ENCODE measurements around the gene PKN3.
A peak's percentile ranks its signal among the peaks of the same experiment; 100 is the strongest.

PKN3 gene

DNA sequence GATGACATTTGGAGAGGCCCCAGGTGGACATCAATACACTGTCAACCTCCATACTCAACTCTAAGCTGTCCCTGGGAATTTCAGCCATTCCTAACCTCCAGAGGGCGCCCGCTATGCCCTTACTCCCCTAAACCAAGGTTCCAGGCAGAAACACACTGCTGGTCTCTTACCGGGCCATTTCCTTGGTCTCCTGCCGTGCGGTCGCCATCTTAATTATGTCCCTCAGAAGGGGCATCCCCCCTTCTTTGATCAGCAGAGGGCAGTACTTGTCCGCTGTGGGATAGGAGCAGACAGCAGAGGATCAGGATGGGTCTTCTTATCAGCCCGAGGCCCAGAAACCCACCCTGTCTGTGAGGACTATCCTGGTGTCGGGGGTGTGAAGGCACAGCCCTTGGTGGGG lies 31.0 kb downstream of the PKN3 start:
- peaks cover 32% of the 10 kb centered on the region for H3K36me3 ChIP-seq
- peak overlapping the region; percentile 50 for H3K27ac ChIP-seq

DNA sequence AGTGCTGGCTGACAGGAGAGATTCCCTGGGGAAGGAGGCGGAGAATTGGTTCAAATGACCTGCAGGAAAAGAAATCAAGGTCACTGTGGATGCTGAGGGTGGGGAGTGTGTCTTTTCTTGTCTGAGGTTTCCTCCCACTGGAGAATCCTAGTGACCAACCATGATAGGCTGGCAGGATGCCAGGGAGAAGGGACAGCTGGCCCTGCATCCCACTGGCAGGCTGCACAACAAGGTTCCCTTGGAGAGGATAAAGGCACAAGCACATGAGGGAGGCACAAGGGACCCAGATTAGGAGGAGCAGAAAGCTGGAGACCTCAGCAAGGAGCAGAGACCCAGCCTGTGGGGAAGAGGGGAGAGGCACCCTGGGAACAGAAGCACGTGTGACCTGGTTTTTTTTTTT lies 33.1 kb downstream of the PKN3 start:
- TF ChIP-seq, protein P1, sequence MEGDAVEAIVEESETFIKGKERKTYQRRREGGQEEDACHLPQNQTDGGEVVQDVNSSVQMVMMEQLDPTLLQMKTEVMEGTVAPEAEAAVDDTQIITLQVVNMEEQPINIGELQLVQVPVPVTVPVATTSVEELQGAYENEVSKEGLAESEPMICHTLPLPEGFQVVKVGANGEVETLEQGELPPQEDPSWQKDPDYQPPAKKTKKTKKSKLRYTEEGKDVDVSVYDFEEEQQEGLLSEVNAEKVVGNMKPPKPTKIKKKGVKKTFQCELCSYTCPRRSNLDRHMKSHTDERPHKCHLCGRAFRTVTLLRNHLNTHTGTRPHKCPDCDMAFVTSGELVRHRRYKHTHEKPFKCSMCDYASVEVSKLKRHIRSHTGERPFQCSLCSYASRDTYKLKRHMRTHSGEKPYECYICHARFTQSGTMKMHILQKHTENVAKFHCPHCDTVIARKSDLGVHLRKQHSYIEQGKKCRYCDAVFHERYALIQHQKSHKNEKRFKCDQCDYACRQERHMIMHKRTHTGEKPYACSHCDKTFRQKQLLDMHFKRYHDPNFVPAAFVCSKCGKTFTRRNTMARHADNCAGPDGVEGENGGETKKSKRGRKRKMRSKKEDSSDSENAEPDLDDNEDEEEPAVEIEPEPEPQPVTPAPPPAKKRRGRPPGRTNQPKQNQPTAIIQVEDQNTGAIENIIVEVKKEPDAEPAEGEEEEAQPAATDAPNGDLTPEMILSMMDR (IDR thresholded peaks at IDR 0.05; ENCODE audit: low read depth, low read length): no peak

More for the DNA sequence above, 31.0 kb downstream of the PKN3 start:
- Histone ChIP-seq H3K9me3 (ENCODE audit: severe bottlenecking) (no peaks in the 10 kb centered on the region), H3K27me3 (ENCODE audit: insufficient read depth, low read depth, severe bottlenecking) (no peaks in the 10 kb centered on the region), H3K4me3 (ENCODE audit: low read depth, low read length) (no peak overlapping the region)
- peak; percentile 98 for DNase-seq
- TF ChIP-seq, protein P1 (IDR thresholded peaks at IDR 0.05; ENCODE audit: low read depth, low read length): peak; percentile 92

DNA sequence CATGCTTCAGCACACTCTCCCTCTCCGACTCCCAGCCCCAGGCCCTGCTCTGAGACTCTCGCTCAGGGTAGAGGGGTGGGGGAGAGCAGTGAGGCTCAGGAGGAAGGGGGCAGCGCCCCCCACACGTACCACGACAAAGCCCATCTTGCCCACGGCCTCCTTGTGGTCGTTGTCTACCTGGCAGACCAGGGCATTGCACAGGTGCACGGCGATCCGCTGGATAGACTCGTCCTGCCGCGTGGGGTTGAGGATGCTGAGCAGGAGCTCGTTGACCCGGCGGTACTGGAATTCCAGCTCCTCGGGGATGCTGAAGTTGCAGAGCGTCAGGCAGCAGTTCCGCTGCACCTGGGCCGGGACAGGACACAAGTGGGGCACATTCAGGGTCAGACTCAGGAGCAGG lies 40.1 kb downstream of the PKN3 start:
- TF ChIP-seq, protein P1 (IDR thresholded peaks at IDR 0.05; ENCODE audit: low read depth, low read length): no peak
- DNase-seq: no peak
- no peaks in the 10 kb centered on the region for H3K27me3 ChIP-seq (ENCODE audit: insufficient read depth, low read depth, severe bottlenecking)
- H3K27ac ChIP-seq: no peak overlapping the region
- H3K9me3 ChIP-seq (ENCODE audit: severe bottlenecking): no peaks in the 10 kb centered on the region
- no peak overlapping the region for H3K4me3 ChIP-seq (ENCODE audit: low read depth, low read length)
- peaks cover 28% of the 10 kb centered on the region for H3K36me3 ChIP-seq

More for the DNA sequence above, 33.1 kb downstream of the PKN3 start:
- H3K36me3 ChIP-seq: peaks cover 42% of the 10 kb centered on the region
- no peak overlapping the region for H3K4me3 ChIP-seq (ENCODE audit: low read depth, low read length)
- no peak overlapping the region for H3K27ac ChIP-seq
- no peaks in the 10 kb centered on the region for H3K27me3 ChIP-seq (ENCODE audit: insufficient read depth, low read depth, severe bottlenecking)
- no peak for DNase-seq
- no peaks in the 10 kb centered on the region for H3K9me3 ChIP-seq (ENCODE audit: severe bottlenecking)

DNA sequence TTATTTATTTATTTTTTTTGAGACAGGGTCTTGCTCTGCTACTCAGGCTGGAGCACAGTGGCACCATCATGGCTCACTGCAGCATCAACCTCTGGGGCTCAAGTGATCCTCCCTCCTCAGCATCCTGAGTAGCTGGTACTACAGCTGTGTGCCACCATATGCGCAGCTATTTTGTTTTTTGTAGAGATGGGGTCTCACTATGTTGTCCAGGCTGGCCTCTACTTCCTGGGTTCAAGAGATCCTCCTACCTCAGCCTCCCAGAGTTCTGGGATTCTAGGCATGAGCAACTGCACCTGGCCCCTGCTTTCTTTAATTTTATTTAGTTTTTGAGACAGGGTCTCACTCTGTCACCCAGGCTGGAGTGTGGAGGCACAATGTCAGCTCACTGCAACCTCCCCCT lies 41.1 kb downstream of the PKN3 start:
- DNase-seq: no peak
- Histone ChIP-seq H3K36me3 (peaks cover 25% of the 10 kb centered on the region), H3K4me3 (ENCODE audit: low read depth, low read length) (no peak overlapping the region), H3K9me3 (ENCODE audit: severe bottlenecking) (no peaks in the 10 kb centered on the region), H3K27me3 (ENCODE audit: insufficient read depth, low read depth, severe bottlenecking) (no peaks in the 10 kb centered on the region), H3K27ac (no peak overlapping the region)
- TF ChIP-seq, protein P1 (IDR thresholded peaks at IDR 0.05; ENCODE audit: low read depth, low read length): no peak

DNA sequence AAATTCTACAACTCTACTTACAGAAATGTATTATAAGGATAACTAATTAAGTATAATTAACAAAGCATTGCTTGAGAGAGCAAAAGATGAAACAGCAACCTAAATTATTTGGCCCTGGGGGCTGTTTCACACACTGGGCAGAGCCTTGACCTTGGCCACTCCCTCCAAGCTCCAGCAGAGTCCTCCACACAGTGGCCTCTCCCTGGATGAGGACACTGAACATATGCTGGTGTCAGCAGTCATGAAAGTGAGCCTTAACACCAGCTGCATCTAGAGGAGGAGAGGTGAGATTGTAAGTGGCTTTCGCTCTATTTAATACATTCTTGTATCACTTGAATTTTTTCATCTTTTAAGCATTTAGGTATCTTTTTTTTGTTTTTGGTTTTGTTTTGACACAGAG lies 44.9 kb downstream of the PKN3 start:
- H3K36me3 ChIP-seq: peaks cover 18% of the 10 kb centered on the region
- TF ChIP-seq, protein P1 (IDR thresholded peaks at IDR 0.05; ENCODE audit: low read depth, low read length): no peak
- no peak overlapping the region for H3K27ac ChIP-seq

DNA sequence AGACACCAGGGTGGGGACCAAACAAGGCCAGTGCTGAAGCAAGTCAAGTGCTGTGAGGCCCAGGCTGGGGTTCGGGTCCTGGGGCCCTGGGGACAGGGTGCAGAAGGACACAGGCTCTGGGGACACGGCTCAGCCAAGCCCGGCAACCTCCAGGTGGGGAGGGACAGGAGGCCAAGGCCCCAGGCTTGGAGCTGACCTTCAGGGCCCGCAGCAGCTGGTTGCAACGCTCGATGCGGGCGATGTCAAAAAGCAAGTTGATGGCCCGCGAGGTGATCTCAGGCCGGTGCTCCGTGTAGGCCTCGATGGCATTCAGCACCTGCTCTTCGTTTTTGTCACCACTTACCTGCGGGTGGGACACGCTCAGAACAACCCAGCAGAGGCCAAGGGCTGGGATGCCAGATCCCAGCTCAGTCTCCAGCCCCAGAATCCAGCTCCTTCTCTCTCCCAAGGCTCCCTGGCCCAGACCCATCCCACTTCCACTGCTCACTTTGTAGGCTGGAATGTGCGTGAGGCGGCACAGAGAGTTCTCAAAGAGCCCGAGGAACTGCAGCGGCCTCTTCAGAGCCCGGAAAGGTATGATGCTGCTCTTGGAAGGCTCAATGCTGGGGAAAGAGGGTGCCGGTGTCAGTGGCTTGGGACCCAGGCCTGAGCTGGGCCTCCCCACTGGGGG lies 48.8 kb downstream of the PKN3 start:
- H3K4me3 ChIP-seq (ENCODE audit: low read depth, low read length): no peak overlapping the region
- no peaks in the 10 kb centered on the region for H3K27me3 ChIP-seq (ENCODE audit: insufficient read depth, low read depth, severe bottlenecking)
- no peak for DNase-seq
- TF ChIP-seq, protein P1 (IDR thresholded peaks at IDR 0.05; ENCODE audit: low read depth, low read length): no peak
- no peaks in the 10 kb centered on the region for H3K9me3 ChIP-seq (ENCODE audit: severe bottlenecking)
- no peak overlapping the region for H3K27ac ChIP-seq
- H3K36me3 ChIP-seq: peaks cover 29% of the 10 kb centered on the region

More for the DNA sequence above, 44.9 kb downstream of the PKN3 start:
- DNase-seq: peak; percentile 75
- no peak overlapping the region for H3K4me3 ChIP-seq (ENCODE audit: low read depth, low read length)
- no peaks in the 10 kb centered on the region for H3K9me3 ChIP-seq (ENCODE audit: severe bottlenecking)
- no peaks in the 10 kb centered on the region for H3K27me3 ChIP-seq (ENCODE audit: insufficient read depth, low read depth, severe bottlenecking)

All from WERI-Rb-1 (cell line).